ENCODE measurements around the gene GRIA3.

GRIA3 gene

DNA sequence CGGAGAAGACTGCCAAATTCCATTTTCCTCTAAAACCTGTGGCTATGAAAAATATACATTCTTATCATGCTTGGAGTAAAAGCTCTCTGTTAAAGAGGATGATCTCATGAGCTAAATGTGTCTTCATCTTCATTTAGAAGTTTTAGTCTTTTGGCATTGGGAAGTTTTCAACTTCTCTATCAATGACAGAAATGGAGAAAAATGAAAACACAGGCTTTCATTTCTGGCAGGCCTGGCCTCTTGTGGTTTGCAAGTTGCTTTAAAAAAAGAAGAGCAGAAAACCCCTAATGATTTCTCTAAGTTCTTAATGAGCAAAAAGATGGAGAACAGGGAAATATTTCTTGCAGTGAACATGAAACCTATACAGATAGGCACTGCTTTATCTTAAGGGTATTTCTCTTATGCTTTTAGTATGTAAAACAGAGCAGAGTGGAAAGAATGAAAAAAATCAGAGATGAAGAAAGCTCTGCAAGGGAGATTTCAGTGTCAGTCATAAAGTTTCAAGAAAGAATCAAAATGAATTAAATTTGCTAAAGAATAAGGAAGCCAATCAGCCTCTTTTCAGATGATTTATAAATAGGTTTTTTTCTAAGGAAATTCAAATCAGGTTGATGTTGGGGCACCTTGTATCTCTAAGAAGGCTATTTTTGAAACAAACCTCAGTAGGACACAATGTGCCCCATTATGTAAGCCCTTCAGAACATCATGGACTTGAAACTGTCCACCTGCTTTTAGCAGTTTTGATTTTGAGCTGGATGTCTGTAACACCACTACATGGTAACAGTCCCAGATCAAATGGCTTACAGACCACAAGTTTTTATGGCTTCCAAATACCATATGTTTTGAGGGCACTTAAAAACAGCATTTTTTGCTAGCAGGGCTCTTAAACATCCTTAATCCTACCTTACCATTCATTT lies 225.0 kb downstream of the GRIA3 start:
- TF ChIP-seq, protein P1, sequence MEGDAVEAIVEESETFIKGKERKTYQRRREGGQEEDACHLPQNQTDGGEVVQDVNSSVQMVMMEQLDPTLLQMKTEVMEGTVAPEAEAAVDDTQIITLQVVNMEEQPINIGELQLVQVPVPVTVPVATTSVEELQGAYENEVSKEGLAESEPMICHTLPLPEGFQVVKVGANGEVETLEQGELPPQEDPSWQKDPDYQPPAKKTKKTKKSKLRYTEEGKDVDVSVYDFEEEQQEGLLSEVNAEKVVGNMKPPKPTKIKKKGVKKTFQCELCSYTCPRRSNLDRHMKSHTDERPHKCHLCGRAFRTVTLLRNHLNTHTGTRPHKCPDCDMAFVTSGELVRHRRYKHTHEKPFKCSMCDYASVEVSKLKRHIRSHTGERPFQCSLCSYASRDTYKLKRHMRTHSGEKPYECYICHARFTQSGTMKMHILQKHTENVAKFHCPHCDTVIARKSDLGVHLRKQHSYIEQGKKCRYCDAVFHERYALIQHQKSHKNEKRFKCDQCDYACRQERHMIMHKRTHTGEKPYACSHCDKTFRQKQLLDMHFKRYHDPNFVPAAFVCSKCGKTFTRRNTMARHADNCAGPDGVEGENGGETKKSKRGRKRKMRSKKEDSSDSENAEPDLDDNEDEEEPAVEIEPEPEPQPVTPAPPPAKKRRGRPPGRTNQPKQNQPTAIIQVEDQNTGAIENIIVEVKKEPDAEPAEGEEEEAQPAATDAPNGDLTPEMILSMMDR (IDR thresholded peaks at IDR 0.05), result no peak
- H3K4me3 ChIP-seq, result no peak overlapping the region
- peak overlapping the region in 1 of 2 donors; percentile 60 for H3K27ac ChIP-seq
- DNase-seq (ENCODE audit: low spot score), result no peak

DNA sequence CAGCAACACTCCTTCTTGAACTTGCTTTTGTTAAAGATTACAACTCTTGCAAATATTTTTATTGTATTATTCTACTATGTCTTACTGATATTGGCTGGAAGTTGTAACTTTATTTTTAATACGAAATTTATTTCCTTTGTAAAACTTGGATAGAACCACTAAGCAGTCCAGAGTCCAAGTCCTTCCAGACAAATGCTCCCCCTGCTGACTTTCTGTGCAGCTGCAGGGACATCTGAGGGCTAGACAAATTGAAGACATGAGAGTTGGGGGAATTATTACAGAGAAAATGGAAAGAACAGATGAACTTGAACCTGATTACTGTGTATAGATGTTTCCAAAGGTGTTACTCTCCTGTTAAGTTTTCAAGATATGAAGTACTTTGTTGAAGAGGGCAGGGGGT lies 238.8 kb downstream of the GRIA3 start:
- DNase-seq (ENCODE audit: low spot score), result no peak
- TF ChIP-seq, protein P1 (IDR thresholded peaks at IDR 0.05), result peak; percentile 21
- no peak overlapping the region for H3K4me3 ChIP-seq
- H3K27ac ChIP-seq, result no peak overlapping the region

DNA sequence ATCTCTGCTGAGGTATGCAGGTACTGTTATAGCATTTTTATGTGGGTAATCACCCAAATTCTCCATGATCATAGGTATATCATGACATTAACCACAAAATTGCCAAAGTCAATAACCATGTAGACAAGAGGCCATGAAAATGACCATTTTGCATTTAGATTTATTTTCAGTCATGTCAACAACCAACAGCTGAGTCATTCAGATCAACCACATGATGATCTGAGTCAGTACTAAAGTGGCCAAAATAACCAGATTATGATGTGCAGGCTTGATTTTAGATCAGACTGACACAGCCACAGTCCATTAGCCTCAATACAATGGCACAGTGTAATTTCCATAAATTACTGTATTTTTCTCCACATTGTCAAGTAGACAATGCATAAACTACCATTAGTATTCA lies 240.5 kb downstream of the GRIA3 start:
- TF ChIP-seq, protein P1 (IDR thresholded peaks at IDR 0.05), result no peak
- no peak overlapping the region for H3K27ac ChIP-seq
- no peak overlapping the region for H3K4me3 ChIP-seq
- DNase-seq (ENCODE audit: low spot score), result no peak

DNA sequence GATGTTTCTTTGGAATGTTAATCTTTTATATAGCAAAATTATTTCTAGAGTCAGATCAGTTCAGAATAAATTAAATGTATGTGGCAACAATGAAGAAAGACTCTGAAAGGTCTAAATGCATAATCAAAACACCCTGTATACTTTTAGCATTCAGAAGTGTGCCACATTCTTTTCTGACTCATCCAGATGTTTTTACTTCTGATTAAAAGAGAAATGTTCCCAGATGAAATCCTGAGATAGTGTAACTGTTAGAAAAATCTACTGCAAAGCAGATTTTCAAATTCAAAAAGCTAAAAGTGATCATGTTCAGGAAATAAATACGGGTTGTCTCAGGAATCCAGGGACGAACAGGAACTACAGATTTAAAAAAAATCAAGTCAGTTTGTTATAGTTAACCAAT lies 241.4 kb downstream of the GRIA3 start:
- H3K4me3 ChIP-seq, result no peak overlapping the region
- TF ChIP-seq, protein P1 (IDR thresholded peaks at IDR 0.05), result no peak
- no peak for DNase-seq (ENCODE audit: low spot score)
- no peak overlapping the region for H3K27ac ChIP-seq

DNA sequence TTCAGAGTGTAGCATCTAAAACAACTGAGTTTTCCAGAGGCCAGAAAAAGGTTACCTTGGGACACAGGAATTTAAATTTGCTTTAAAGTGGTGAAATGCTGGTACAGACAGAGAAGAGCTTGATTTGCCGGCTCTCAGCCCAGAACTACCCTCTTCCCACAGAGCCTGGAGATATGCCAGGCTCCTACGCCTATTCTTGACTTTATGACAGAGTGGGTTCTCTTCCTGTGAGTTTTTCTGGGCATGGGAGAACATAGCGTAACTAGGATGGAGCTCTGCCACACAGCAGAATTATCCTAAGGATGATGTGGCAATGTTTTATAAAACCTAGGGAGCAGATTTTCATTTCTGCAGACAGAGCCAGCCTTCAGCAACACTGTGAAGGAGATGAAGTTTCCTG lies 241.8 kb downstream of the GRIA3 start:
- no peak overlapping the region for H3K4me3 ChIP-seq
- TF ChIP-seq, protein P1 (IDR thresholded peaks at IDR 0.05), result no peak
- no peak overlapping the region for H3K27ac ChIP-seq
- no peak for DNase-seq (ENCODE audit: low spot score)

DNA sequence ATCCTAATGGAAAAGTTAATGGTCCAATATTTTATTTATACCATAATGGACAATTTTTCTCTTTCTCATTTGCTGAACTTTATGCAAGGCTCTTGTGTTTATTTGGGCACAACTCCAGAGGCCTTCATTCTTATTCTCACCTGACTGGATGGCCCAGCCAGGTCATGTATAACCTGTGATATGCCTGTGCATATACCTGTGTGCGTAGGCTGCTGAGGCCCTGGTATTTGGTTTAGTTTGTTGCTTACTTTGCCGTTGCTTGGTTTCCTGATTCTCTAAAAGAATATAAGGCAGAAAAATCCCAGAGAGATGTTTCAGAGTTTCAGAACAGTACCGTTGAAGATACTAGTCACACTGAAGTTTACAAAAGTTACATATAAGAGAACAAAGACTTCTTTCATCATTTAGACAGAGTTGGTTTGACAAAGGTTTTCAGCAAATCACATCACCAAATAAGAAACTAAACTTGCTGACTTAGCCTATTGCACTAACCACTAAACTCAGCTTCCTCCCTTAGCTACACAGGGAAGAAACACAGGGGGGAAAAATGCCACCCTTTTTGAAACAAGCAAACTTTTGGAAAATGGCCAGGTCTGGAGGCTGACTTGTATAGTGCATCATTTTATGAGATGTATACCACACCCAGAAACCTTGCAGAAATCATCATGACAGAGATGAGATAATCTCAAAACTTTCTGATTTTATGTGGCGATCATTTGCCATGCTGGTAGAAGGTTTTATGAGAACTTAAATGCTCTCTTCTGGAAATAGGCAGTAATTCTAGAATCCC lies 248.5 kb downstream of the GRIA3 start:
- TF ChIP-seq, protein P1 (IDR thresholded peaks at IDR 0.05), result no peak
- no peak overlapping the region for H3K27ac ChIP-seq
- no peak overlapping the region for H3K4me3 ChIP-seq
- DNase-seq (ENCODE audit: low spot score), result no peak
